HepG2 (cell line): ENCODE data around the gene NEMP2. TPM values are rescaled to one million over a fixed set of nuclear protein-coding genes. Genes with fewer than 3 reads are reported as not detected.

Experiments used
- AHR ChIP-seq: IDR thresholded peaks from 2 replicates; pipeline ENCODE4 v1.6.1; 2018; ENCODE audit warnings: missing genetic modification reagents, missing compliant biosample characterization
- DNMT1 ChIP-seq: sonication (generic); formaldehyde crosslinking; IDR thresholded peaks from 2 replicates; pipeline ENCODE4 v1.5.1; 2020; ENCODE audit warnings: mild to moderate bottlenecking, missing genetic modification reagents
- FOSL2 ChIP-seq: sonication (generic); formaldehyde crosslinking; IDR thresholded peaks from 2 replicates; pipeline ENCODE4 v1.4.0; 2020; ENCODE audit warnings: missing genetic modification reagents
- HNF4A ChIP-seq: sonication (generic); formaldehyde crosslinking; IDR thresholded peaks from 2 replicates; pipeline ENCODE4 v1.4.0; 2020; ENCODE audit warnings: missing genetic modification reagents
- HOXA5 ChIP-seq: sonication (generic); formaldehyde crosslinking; IDR thresholded peaks from 2 replicates; pipeline ENCODE4 v1.4.0; 2020; ENCODE audit warnings: missing genetic modification reagents
- KAT8 ChIP-seq: IDR thresholded peaks from 2 replicates; pipeline ENCODE4 v1.6.1; 2016; ENCODE audit warnings: missing genetic modification reagents, missing compliant biosample characterization
- MZF1 ChIP-seq: sonication (generic); formaldehyde crosslinking; IDR thresholded peaks from 2 replicates; pipeline ENCODE4 v1.8.1; 2023; ENCODE audit warnings: mild to moderate bottlenecking, missing genetic modification reagents, borderline replicate concordance
- NR1H2 ChIP-seq: sonication (generic); formaldehyde crosslinking; IDR thresholded peaks from 2 replicates; pipeline ENCODE4 v1.8.1; 2022; ENCODE audit warnings: low read depth, missing genetic modification reagents, borderline replicate concordance
- RXRA ChIP-seq: sonication (generic); formaldehyde crosslinking; IDR thresholded peaks from 2 replicates; pipeline ENCODE4 v1.5.1; 2020; ENCODE audit warnings: missing genetic modification reagents
- SOX6 ChIP-seq, 2 experiments: fragments of 450-650 bp in 1 of 2; sonication (generic) in 1 of 2; formaldehyde crosslinking in 1 of 2; IDR thresholded peaks; 2 replicates each; pipeline versions ENCODE4 v1.4.0 to v1.6.1; 2017 to 2020; ENCODE audit warnings: antibody characterized with exemption in 1 of 2, mild to moderate bottlenecking in 1 of 2, missing genetic modification reagents in 1 of 2
- ZBTB20 ChIP-seq: sonication (generic); formaldehyde crosslinking; IDR thresholded peaks from 2 replicates; pipeline ENCODE4 v1.8.1; 2023; ENCODE audit warnings: missing genetic modification reagents, low read depth, mild to moderate bottlenecking, borderline replicate concordance
- ZFP90 ChIP-seq: sonication (generic); formaldehyde crosslinking; IDR thresholded peaks from 2 replicates; pipeline ENCODE4 v1.8.0; 2022; ENCODE audit warnings: missing genetic modification reagents, mild to moderate bottlenecking, inconsistent platforms, borderline replicate concordance
- ZNF282 ChIP-seq: fragments of 450-650 bp; IDR thresholded peaks from 2 replicates; pipeline ENCODE4 v1.6.1; 2018; ENCODE audit not compliant: partially characterized antibody
- ZNF30 ChIP-seq: sonication (generic); formaldehyde crosslinking; IDR thresholded peaks from 2 replicates; pipeline ENCODE4 v1.5.0; 2020; ENCODE audit warnings: mild to moderate bottlenecking, missing genetic modification reagents
- ZNF350 ChIP-seq: sonication (generic); formaldehyde crosslinking; IDR thresholded peaks from 2 replicates; pipeline ENCODE4 v1.4.0; 2020; ENCODE audit warnings: mild to moderate bottlenecking, low read depth, missing genetic modification reagents, borderline replicate concordance
- ZNF383 ChIP-seq: sonication (generic); formaldehyde crosslinking; IDR thresholded peaks from 2 replicates; pipeline ENCODE4 v1.4.0; 2020; ENCODE audit warnings: missing genetic modification reagents, mild to moderate bottlenecking, borderline replicate concordance
- ZNF720 ChIP-seq: sonication (generic); formaldehyde crosslinking; IDR thresholded peaks from 2 replicates; pipeline ENCODE4 v1.4.0; 2020; ENCODE audit warnings: missing genetic modification reagents
- ZNF737 ChIP-seq: sonication (generic); formaldehyde crosslinking; IDR thresholded peaks from 2 replicates; pipeline ENCODE4 v1.5.0; 2020; ENCODE audit warnings: missing genetic modification reagents, mild to moderate bottlenecking, borderline replicate concordance
- polyA plus RNA-seq, 8 experiments: library from polyadenylated mRNA; depleted of rRNA in 3 of 8; stranded (reverse) in 7 of 8; unstranded in 1 of 8; fragments of >200 nt; fragmentation: Illumina TruSeq in 4 of 8; extraction: Trizol in 4 of 8; gene quantifications; 2 replicates each; pipeline versions ENCODE4 v1.2.1 to v1.2.3, GENCODE V29; 2011 to 2016; ENCODE audit warnings: low read depth in 4 of 8, missing spikeins in 1 of 8, mixed read lengths in 1 of 8; ENCODE audit not compliant: insufficient read depth in 1 of 8
- total RNA-seq, 5 experiments: library from RNA; depleted of rRNA; stranded (reverse); fragments of >200 nt; fragmentation: Illumina TruSeq; extraction: Trizol; gene quantifications; 2 replicates each; pipeline ENCODE4 v1.2.3, GENCODE V29; 2016; ENCODE audit warnings: low read depth in 1 of 5
- TF ChIP-seq, protein P1 (sequence below): sonication (generic); formaldehyde crosslinking; IDR thresholded peaks from 2 replicates; pipeline ENCODE4 v1.5.0; 2020; ENCODE audit warnings: mild to moderate bottlenecking, missing genetic modification reagents
- TF ChIP-seq, protein P2 (sequence below): sonication (generic); formaldehyde crosslinking; IDR thresholded peaks from 2 replicates; pipeline ENCODE4 v1.9.0; 2022; ENCODE audit warnings: low read depth, missing genetic modification reagents
- TF ChIP-seq, protein P3 (sequence below): sonication (generic); formaldehyde crosslinking; IDR thresholded peaks from 2 replicates; pipeline ENCODE4 v1.4.0; 2020; ENCODE audit warnings: missing genetic modification reagents

The NEMP2 gene
- total and polyA plus RNA-seq, 2 of the 13 experiments (the other 11 are each of a cell fraction or from before 2014, with no cell fraction given), result 2.4 to 9.8 TPM

DNA sequence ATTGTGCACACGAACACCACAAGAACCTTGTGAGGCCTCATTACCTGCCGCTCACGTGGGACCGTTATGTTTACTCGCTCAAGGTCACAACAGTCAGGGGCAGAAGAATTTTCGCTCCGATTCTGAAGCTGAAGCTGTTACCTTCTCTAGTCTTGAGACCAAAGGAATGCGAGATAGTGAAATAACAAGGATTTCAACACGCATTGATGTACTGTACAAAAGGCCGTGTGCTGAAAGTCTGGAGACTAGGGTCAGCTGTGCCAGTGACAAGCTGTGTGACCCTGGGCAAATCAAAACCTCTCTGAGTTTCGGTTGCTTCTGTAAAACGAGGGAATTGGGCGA lies 583 bp downstream of the NEMP2 start (continued):
- TF ChIP-seq, protein P1, sequence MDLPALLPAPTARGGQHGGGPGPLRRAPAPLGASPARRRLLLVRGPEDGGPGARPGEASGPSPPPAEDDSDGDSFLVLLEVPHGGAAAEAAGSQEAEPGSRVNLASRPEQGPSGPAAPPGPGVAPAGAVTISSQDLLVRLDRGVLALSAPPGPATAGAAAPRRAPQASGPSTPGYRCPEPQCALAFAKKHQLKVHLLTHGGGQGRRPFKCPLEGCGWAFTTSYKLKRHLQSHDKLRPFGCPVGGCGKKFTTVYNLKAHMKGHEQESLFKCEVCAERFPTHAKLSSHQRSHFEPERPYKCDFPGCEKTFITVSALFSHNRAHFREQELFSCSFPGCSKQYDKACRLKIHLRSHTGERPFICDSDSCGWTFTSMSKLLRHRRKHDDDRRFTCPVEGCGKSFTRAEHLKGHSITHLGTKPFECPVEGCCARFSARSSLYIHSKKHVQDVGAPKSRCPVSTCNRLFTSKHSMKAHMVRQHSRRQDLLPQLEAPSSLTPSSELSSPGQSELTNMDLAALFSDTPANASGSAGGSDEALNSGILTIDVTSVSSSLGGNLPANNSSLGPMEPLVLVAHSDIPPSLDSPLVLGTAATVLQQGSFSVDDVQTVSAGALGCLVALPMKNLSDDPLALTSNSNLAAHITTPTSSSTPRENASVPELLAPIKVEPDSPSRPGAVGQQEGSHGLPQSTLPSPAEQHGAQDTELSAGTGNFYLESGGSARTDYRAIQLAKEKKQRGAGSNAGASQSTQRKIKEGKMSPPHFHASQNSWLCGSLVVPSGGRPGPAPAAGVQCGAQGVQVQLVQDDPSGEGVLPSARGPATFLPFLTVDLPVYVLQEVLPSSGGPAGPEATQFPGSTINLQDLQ (CRISPR knock-in tag), result no peak; the same call in 1 of the 2 replicates
- TF ChIP-seq, protein P2, sequence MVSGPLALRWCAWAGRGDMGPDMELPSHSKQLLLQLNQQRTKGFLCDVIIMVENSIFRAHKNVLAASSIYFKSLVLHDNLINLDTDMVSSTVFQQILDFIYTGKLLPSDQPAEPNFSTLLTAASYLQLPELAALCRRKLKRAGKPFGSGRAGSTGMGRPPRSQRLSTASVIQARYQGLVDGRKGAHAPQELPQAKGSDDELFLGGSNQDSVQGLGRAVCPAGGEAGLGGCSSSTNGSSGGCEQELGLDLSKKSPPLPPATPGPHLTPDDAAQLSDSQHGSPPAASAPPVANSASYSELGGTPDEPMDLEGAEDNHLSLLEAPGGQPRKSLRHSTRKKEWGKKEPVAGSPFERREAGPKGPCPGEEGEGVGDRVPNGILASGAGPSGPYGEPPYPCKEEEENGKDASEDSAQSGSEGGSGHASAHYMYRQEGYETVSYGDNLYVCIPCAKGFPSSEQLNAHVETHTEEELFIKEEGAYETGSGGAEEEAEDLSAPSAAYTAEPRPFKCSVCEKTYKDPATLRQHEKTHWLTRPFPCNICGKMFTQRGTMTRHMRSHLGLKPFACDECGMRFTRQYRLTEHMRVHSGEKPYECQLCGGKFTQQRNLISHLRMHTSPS (CRISPR knock-in tag), result peak; percentile 82; the same call in 1 of the 2 replicates
- no peak for TF ChIP-seq ZNF383 (CRISPR knock-in tag)
- TF ChIP-seq ZNF737 (CRISPR knock-in tag), result peak; percentile 31; the same call in 1 of the 2 replicates
- peak; percentile 78 for TF ChIP-seq ZNF350 (CRISPR knock-in tag)
- peak; percentile 26; the same call in 1 of the 2 replicates for TF ChIP-seq HOXA5 (CRISPR knock-in tag)
- TF ChIP-seq RXRA (CRISPR knock-in tag), result 0 out of 2 replicates have a peak, but pooled peaks have one; percentile 32
- no peak for TF ChIP-seq MZF1 (CRISPR knock-in tag)
- no peak for TF ChIP-seq SOX6 (IDR thresholded peaks at IDR 0.05)
- peak; percentile 63 for TF ChIP-seq SOX6 (CRISPR knock-in tag; IDR thresholded peaks at IDR 0.05)
- no peak for TF ChIP-seq FOSL2 (CRISPR knock-in tag)
- peak; percentile 20; the same call in 1 of the 2 replicates for TF ChIP-seq ZBTB20 (CRISPR knock-in tag)
- TF ChIP-seq ZFP90 (CRISPR knock-in tag), result no peak
- peak; percentile 37 for TF ChIP-seq HNF4A (CRISPR knock-in tag)
- TF ChIP-seq, protein P3, sequence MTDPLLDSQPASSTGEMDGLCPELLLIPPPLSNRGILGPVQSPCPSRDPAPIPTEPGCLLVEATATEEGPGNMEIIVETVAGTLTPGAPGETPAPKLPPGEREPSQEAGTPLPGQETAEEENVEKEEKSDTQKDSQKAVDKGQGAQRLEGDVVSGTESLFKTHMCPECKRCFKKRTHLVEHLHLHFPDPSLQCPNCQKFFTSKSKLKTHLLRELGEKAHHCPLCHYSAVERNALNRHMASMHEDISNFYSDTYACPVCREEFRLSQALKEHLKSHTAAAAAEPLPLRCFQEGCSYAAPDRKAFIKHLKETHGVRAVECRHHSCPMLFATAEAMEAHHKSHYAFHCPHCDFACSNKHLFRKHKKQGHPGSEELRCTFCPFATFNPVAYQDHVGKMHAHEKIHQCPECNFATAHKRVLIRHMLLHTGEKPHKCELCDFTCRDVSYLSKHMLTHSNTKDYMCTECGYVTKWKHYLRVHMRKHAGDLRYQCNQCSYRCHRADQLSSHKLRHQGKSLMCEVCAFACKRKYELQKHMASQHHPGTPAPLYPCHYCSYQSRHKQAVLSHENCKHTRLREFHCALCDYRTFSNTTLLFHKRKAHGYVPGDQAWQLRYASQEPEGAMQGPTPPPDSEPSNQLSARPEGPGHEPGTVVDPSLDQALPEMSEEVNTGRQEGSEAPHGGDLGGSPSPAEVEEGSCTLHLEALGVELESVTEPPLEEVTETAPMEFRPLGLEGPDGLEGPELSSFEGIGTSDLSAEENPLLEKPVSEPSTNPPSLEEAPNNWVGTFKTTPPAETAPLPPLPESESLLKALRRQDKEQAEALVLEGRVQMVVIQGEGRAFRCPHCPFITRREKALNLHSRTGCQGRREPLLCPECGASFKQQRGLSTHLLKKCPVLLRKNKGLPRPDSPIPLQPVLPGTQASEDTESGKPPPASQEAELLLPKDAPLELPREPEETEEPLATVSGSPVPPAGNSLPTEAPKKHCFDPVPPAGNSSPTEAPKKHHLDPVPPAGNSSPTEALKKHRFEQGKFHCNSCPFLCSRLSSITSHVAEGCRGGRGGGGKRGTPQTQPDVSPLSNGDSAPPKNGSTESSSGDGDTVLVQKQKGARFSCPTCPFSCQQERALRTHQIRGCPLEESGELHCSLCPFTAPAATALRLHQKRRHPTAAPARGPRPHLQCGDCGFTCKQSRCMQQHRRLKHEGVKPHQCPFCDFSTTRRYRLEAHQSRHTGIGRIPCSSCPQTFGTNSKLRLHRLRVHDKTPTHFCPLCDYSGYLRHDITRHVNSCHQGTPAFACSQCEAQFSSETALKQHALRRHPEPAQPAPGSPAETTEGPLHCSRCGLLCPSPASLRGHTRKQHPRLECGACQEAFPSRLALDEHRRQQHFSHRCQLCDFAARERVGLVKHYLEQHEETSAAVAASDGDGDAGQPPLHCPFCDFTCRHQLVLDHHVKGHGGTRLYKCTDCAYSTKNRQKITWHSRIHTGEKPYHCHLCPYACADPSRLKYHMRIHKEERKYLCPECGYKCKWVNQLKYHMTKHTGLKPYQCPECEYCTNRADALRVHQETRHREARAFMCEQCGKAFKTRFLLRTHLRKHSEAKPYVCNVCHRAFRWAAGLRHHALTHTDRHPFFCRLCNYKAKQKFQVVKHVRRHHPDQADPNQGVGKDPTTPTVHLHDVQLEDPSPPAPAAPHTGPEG (CRISPR knock-in tag), result no peak
- TF ChIP-seq ZNF282, result no peak
- no peak for TF ChIP-seq NR1H2 (CRISPR knock-in tag)
- no peak for TF ChIP-seq ZNF720 (CRISPR knock-in tag)
- no peak for TF ChIP-seq ZNF30 (CRISPR knock-in tag)
- peak; percentile 17; the same call in 1 of the 2 replicates for TF ChIP-seq KAT8
- no peak for TF ChIP-seq DNMT1
- no peak for TF ChIP-seq AHR (CRISPR knock-in tag)
